HEK293 (cell line): ENCODE data around the gene MAML2.

ENCODE experiments used
- BCL11A ChIP-seq: fragments of 450-650 bp; formaldehyde crosslinking; IDR thresholded peaks from 2 replicates; pipeline ENCODE4 v1.5.1; 2016; ENCODE audit warnings: low read depth, missing biosample characterization, missing genetic modification characterization
- CTCF ChIP-seq: fragments of 450-650 bp; formaldehyde crosslinking; IDR thresholded peaks from 2 replicates; pipeline ENCODE4 v1.5.1; 2016; ENCODE audit warnings: missing biosample characterization, missing genetic modification characterization
- ZBTB8A ChIP-seq: fragments of 450-650 bp; formaldehyde crosslinking; IDR thresholded peaks from 2 replicates; pipeline ENCODE4 v1.5.1; 2016; ENCODE audit warnings: missing biosample characterization, missing genetic modification characterization
- ZNF24 ChIP-seq: fragments of 450-650 bp; formaldehyde crosslinking; IDR thresholded peaks from 2 replicates; pipeline ENCODE4 v1.5.1; 2016; ENCODE audit warnings: missing biosample characterization, missing genetic modification characterization

GRCh38 chr11:96157517-96157873 lies 185.5 kb downstream of the MAML2 start:
- TF ChIP-seq CTCF (tag by site-specific recombination), result no peak
- no peak for TF ChIP-seq ZBTB8A (tag by site-specific recombination)
- no peak for TF ChIP-seq BCL11A (tag by site-specific recombination)
- no peak for TF ChIP-seq ZNF24 (tag by site-specific recombination)
